ENCODE results near the gene CERS6. TPM values are rescaled to one million over a fixed set of nuclear protein-coding genes. Genes with fewer than 3 reads are reported as not detected.

The CERS6 gene
- total RNA-seq, 1 experiment from 2014 or later: 17.3 TPM

DNA sequence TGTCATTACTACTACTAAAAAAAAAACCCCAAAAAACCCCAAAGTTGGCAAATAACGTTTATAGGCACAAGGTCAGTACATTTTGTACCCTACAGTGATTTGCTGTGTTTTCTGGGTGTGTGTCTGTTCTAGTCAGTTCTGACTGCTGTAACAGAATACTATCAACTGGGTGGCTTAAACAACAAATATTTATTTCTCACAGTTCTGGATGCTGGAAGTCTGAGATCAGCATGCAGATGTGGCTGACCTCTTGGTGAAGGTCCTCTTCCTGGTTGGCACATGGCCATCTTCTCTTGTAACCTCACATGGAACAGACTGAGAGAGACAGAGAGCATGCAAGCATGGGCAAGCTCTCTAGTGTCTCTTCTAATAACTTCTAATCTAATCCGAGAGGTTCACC lies 103.1 kb downstream of the CERS6 start:
- Mint-ChIP-seq H3K9me3 (peaks cover 5% of the 10 kb centered on the region), H3K27ac (peak overlapping the region; percentile 10; the same call in 1 of the 2 replicates), H3K27me3 (ENCODE audit: low read depth) (no peaks in the 10 kb centered on the region), H3K4me3 (no peak overlapping the region), H3K4me1 (peaks cover 9% of the 10 kb centered on the region), H3K36me3 (peaks cover 7% of the 10 kb centered on the region)
- CTCF ChIA-PET: no interaction called here
- ATAC-seq (no peak), DNase-seq (ENCODE audit: low spot score) (no peak)
- TF ChIP-seq, protein P1, sequence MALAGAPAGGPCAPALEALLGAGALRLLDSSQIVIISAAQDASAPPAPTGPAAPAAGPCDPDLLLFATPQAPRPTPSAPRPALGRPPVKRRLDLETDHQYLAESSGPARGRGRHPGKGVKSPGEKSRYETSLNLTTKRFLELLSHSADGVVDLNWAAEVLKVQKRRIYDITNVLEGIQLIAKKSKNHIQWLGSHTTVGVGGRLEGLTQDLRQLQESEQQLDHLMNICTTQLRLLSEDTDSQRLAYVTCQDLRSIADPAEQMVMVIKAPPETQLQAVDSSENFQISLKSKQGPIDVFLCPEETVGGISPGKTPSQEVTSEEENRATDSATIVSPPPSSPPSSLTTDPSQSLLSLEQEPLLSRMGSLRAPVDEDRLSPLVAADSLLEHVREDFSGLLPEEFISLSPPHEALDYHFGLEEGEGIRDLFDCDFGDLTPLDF (CRISPR knock-in tag; IDR thresholded peaks at IDR 0.05): no peak
- TF ChIP-seq, protein P2, sequence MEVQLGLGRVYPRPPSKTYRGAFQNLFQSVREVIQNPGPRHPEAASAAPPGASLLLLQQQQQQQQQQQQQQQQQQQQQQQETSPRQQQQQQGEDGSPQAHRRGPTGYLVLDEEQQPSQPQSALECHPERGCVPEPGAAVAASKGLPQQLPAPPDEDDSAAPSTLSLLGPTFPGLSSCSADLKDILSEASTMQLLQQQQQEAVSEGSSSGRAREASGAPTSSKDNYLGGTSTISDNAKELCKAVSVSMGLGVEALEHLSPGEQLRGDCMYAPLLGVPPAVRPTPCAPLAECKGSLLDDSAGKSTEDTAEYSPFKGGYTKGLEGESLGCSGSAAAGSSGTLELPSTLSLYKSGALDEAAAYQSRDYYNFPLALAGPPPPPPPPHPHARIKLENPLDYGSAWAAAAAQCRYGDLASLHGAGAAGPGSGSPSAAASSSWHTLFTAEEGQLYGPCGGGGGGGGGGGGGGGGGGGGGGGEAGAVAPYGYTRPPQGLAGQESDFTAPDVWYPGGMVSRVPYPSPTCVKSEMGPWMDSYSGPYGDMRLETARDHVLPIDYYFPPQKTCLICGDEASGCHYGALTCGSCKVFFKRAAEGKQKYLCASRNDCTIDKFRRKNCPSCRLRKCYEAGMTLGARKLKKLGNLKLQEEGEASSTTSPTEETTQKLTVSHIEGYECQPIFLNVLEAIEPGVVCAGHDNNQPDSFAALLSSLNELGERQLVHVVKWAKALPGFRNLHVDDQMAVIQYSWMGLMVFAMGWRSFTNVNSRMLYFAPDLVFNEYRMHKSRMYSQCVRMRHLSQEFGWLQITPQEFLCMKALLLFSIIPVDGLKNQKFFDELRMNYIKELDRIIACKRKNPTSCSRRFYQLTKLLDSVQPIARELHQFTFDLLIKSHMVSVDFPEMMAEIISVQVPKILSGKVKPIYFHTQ (CRISPR knock-in tag; IDR thresholded peaks at IDR 0.05): no peak
- TF ChIP-seq NR2C2 (CRISPR knock-in tag; IDR thresholded peaks at IDR 0.05) (no peak), SMAD4 (CRISPR knock-in tag; IDR thresholded peaks at IDR 0.05) (no peak), ZNF671 (CRISPR knock-in tag; IDR thresholded peaks at IDR 0.05) (no peak), ATF1 (CRISPR knock-in tag; IDR thresholded peaks at IDR 0.05) (no peak), MYBL2 (CRISPR knock-in tag; IDR thresholded peaks at IDR 0.05) (no peak), CREB1 (CRISPR knock-in tag; IDR thresholded peaks at IDR 0.05) (no peak), NR3C1 (CRISPR knock-in tag; conservative IDR thresholded peaks at IDR 0.05; ENCODE audit: low read depth) (no peak), SMAD3 (CRISPR knock-in tag; IDR thresholded peaks at IDR 0.05; ENCODE audit: borderline replicate concordance) (no peak), ESRRA (CRISPR knock-in tag; IDR thresholded peaks at IDR 0.05; ENCODE audit: borderline replicate concordance) (no peak), JUN (CRISPR knock-in tag; IDR thresholded peaks at IDR 0.05) (no peak)
- TF ChIP-seq, protein P3, sequence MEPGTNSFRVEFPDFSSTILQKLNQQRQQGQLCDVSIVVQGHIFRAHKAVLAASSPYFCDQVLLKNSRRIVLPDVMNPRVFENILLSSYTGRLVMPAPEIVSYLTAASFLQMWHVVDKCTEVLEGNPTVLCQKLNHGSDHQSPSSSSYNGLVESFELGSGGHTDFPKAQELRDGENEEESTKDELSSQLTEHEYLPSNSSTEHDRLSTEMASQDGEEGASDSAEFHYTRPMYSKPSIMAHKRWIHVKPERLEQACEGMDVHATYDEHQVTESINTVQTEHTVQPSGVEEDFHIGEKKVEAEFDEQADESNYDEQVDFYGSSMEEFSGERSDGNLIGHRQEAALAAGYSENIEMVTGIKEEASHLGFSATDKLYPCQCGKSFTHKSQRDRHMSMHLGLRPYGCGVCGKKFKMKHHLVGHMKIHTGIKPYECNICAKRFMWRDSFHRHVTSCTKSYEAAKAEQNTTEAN (CRISPR knock-in tag; IDR thresholded peaks at IDR 0.05): no peak
- TF ChIP-seq, protein P4, sequence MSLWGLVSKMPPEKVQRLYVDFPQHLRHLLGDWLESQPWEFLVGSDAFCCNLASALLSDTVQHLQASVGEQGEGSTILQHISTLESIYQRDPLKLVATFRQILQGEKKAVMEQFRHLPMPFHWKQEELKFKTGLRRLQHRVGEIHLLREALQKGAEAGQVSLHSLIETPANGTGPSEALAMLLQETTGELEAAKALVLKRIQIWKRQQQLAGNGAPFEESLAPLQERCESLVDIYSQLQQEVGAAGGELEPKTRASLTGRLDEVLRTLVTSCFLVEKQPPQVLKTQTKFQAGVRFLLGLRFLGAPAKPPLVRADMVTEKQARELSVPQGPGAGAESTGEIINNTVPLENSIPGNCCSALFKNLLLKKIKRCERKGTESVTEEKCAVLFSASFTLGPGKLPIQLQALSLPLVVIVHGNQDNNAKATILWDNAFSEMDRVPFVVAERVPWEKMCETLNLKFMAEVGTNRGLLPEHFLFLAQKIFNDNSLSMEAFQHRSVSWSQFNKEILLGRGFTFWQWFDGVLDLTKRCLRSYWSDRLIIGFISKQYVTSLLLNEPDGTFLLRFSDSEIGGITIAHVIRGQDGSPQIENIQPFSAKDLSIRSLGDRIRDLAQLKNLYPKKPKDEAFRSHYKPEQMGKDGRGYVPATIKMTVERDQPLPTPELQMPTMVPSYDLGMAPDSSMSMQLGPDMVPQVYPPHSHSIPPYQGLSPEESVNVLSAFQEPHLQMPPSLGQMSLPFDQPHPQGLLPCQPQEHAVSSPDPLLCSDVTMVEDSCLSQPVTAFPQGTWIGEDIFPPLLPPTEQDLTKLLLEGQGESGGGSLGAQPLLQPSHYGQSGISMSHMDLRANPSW (CRISPR knock-in tag; conservative IDR thresholded peaks at IDR 0.05; ENCODE audit: low read depth): no peak
- TF ChIP-seq, protein P5, sequence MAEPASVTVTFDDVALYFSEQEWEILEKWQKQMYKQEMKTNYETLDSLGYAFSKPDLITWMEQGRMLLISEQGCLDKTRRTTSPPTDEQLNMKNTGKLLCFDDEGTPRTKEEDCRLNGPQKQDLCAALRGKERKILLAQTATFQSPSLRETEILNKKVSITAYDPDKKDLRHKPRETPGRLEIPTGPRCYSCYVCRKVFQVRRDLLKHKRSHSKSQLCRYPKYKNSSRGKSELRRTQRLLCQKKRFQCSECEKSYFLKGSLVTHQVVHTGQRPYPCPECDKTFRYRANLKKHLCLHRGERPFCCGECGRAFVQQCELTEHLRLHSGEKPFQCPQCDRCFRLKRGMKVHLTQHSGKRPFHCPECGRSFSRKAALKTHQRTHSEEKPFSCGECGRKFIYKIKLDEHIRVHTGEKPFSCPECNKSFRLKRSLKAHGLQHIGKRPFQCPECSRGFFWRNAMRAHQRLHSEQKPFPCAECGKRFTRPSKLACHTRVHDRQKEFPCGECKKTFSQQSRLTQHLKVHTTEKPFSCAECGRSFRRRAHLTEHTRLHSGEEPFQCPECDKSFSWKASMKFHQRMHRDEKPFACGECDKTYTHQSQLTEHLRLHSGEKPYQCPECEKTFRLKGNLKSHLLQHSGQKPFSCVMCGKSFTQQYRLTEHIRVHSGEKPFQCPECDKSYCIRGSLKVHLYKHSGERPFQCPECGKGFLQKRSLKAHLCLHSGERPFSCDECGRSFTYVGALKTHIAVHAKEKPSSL (CRISPR knock-in tag; conservative IDR thresholded peaks at IDR 0.05): no peak
- TF ChIP-seq, protein P6, sequence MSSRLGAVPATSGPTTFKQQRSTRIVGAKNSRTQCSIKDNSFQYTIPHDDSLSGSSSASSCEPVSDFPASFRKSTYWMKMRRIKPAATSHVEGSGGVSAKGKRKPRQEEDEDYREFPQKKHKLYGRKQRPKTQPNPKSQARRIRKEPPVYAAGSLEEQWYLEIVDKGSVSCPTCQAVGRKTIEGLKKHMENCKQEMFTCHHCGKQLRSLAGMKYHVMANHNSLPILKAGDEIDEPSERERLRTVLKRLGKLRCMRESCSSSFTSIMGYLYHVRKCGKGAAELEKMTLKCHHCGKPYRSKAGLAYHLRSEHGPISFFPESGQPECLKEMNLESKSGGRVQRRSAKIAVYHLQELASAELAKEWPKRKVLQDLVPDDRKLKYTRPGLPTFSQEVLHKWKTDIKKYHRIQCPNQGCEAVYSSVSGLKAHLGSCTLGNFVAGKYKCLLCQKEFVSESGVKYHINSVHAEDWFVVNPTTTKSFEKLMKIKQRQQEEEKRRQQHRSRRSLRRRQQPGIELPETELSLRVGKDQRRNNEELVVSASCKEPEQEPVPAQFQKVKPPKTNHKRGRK (CRISPR knock-in tag; IDR thresholded peaks at IDR 0.05; ENCODE audit: borderline replicate concordance): no peak
- TF ChIP-seq, protein P7, sequence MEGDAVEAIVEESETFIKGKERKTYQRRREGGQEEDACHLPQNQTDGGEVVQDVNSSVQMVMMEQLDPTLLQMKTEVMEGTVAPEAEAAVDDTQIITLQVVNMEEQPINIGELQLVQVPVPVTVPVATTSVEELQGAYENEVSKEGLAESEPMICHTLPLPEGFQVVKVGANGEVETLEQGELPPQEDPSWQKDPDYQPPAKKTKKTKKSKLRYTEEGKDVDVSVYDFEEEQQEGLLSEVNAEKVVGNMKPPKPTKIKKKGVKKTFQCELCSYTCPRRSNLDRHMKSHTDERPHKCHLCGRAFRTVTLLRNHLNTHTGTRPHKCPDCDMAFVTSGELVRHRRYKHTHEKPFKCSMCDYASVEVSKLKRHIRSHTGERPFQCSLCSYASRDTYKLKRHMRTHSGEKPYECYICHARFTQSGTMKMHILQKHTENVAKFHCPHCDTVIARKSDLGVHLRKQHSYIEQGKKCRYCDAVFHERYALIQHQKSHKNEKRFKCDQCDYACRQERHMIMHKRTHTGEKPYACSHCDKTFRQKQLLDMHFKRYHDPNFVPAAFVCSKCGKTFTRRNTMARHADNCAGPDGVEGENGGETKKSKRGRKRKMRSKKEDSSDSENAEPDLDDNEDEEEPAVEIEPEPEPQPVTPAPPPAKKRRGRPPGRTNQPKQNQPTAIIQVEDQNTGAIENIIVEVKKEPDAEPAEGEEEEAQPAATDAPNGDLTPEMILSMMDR (IDR thresholded peaks at IDR 0.05): no peak
- POLR2A ChIA-PET: no interaction called here

All from WTC11 (cell line).